Sigmoid colon (tissue), 7 donors: ENCODE data around the gene MAST4. TPM values are rescaled to one million over a fixed set of nuclear protein-coding genes. Genes with fewer than 3 reads are reported as not detected.
"Not testable (repeated sequence)": the region's sequence is repeated elsewhere in the genome, so short reads cannot be mapped to it uniquely, and the experiment has no call there.

Experiments used
- DNase-seq: peaks from one replicate; pipeline ENCODE4 v3.0.0-alpha.2; 2019
- H3K27ac ChIP-seq, 4 donors: fragments of 200-600 bp; sonication (generic); one replicate each; pipeline ENCODE4 v1.5.1; 2016 to 2019; ENCODE audit warnings: mild to moderate bottlenecking in 1 of 4
- H3K27me3 ChIP-seq, 3 donors: fragments of 200-600 bp; sonication (generic); one replicate each; pipeline ENCODE4 v1.5.1; 2019; ENCODE audit warnings: mild to moderate bottlenecking in 1 of 3
- H3K36me3 ChIP-seq, 4 donors: fragments of 200-600 bp; sonication (generic); one replicate each; pipeline ENCODE4 v1.5.1; 2016 to 2019
- H3K4me1 ChIP-seq, 4 donors: fragments of 200-600 bp; sonication (generic); one replicate each; pipeline ENCODE4 v1.5.1; 2017 to 2019
- H3K4me3 ChIP-seq, 4 donors: fragments of 200-600 bp; sonication (generic); one replicate each; pipeline ENCODE4 v1.5.1; 2017 to 2019; ENCODE audit warnings: mild to moderate bottlenecking in 2 of 4, moderate library complexity in 1 of 4
- H3K9me3 ChIP-seq, 4 donors: fragments of 200-600 bp in 3 of 4; sonication (generic) in 3 of 4; one replicate each; pipeline versions ENCODE4 v1.5.1 to v1.6.1; 2013 to 2019
- EP300 ChIP-seq, 4 donors: sonication (generic); formaldehyde crosslinking; IDR thresholded peaks; one replicate each; pipeline ENCODE4 v1.6.1; 2017; ENCODE audit warnings: antibody characterized with exemption in 4 of 4
- POLR2A ChIP-seq, 2 donors: fragments of 450-650 bp; IDR thresholded peaks; one replicate each; pipeline ENCODE4 v1.6.1; 2016; ENCODE audit warnings: antibody characterized with exemption in 2 of 2, mild to moderate bottlenecking in 2 of 2, moderate library complexity in 2 of 2
- POLR2AphosphoS5 ChIP-seq, 4 donors: sonication (generic); formaldehyde crosslinking; IDR thresholded peaks; one replicate each; pipeline ENCODE4 v1.6.1; 2017; ENCODE audit warnings: antibody characterized with exemption in 4 of 4
- WGBS, 2 donors: extraction: QIAGEN DNeasy Blood & Tissue Kit; methylation state at CpG; one replicate each; pipeline ENCODE4 v1.1.7; 2013; 5-methylcytosine and 5-hydroxymethylcytosine counted together
- intact Hi-C: fragments of 100-400 bp; cut with DNase I; formaldehyde crosslinking; loops from one replicate; pipeline ENCODE4 v1.15.1; 2023
- polyA plus RNA-seq, 3 donors: library from polyadenylated mRNA; stranded (reverse); fragments of 200-250 nt; gene quantifications; one replicate each; pipeline ENCODE4 v1.2.3, GENCODE V29; 2013
- total RNA-seq, 4 donors: library from RNA; depleted of rRNA; stranded (reverse); fragments of >200 nt; gene quantifications; one replicate each; pipeline ENCODE4 v1.1.0, GENCODE V29; 2016
- TF ChIP-seq, protein P1 (sequence below), 4 experiments: fragments of 450-650 bp in 3 of 4; fragments of 200-600 bp in 1 of 4; IDR thresholded peaks; one replicate each; pipeline ENCODE4 v1.5.1; 2016 to 2019; ENCODE audit warnings: antibody characterized with exemption in 4 of 4, mild to moderate bottlenecking in 3 of 4, moderate library complexity in 2 of 4
- donor health status: healthy with polysubstance abuse.
- donor health status: Bipolar disorder and iron deficiency.
- donor health status: healthy.

The MAST4 gene
- total and polyA plus RNA-seq, 7 donors: 1.6 to 30.7 (median 15.7) TPM

DNA sequence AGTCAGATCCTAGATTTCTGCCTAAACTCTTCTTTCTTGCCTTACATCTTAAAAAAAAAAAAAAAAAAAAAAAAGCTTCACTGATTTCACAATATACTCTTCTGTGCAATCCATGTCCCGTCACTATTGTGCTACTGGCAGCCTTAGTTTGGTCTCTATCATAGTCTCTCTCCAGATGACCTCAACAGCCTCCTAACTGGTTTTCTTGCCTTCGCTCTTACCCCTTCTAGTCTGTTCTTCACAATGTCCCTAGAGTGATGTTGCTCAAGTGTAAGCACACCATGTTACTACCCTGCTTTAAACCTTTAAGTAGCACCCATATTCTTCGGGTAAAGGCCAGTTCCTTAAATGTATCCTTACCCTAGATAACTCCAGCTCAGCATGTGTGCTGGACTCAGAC lies 574.6 kb downstream of the MAST4 start:
- no peak for TF ChIP-seq EP300 (IDR thresholded peaks at IDR 0.05)
- TF ChIP-seq, protein P1, sequence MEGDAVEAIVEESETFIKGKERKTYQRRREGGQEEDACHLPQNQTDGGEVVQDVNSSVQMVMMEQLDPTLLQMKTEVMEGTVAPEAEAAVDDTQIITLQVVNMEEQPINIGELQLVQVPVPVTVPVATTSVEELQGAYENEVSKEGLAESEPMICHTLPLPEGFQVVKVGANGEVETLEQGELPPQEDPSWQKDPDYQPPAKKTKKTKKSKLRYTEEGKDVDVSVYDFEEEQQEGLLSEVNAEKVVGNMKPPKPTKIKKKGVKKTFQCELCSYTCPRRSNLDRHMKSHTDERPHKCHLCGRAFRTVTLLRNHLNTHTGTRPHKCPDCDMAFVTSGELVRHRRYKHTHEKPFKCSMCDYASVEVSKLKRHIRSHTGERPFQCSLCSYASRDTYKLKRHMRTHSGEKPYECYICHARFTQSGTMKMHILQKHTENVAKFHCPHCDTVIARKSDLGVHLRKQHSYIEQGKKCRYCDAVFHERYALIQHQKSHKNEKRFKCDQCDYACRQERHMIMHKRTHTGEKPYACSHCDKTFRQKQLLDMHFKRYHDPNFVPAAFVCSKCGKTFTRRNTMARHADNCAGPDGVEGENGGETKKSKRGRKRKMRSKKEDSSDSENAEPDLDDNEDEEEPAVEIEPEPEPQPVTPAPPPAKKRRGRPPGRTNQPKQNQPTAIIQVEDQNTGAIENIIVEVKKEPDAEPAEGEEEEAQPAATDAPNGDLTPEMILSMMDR (IDR thresholded peaks at IDR 0.05): no peak
- no peak for TF ChIP-seq POLR2A (IDR thresholded peaks at IDR 0.05)
- TF ChIP-seq POLR2AphosphoS5 (IDR thresholded peaks at IDR 0.05): no peak
- 89 to 92% methylated on average over 3 of the region's 3 CpGs for WGBS, 2 donors
- H3K4me1 ChIP-seq: peaks cover 0 to 11% (median 10%) of the 10 kb centered on the region in 4 donors
- no peaks in the 10 kb centered on the region for H3K9me3 ChIP-seq
- no peak overlapping the region for H3K4me3 ChIP-seq
- no peaks in the 10 kb centered on the region for H3K27me3 ChIP-seq
- H3K36me3 ChIP-seq: peaks cover 0 to under 1% (median 0%) of the 10 kb centered on the region in 4 donors
- no peak for DNase-seq
- intact Hi-C loops: no loop called here
- H3K27ac ChIP-seq: no peak overlapping the region

DNA sequence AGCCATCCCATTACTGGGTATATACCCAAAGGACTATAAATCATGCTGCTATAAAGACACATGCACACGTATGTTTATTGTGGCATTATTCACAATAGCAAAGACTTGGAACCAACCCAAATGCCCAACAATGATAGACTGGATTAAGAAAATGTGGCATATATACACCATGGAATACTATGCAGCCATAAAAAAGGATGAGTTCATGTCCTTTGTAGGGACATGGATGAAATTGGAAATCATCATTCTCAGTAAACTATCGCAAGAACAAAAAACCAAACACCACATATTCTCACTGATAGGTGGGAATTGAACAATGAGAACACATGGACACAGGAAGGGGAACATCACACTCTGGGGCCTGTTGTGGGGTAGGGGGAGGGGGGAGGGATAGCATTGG lies 577.2 kb downstream of the MAST4 start:
- DNase-seq, H3K27ac ChIP-seq, H3K4me1 ChIP-seq, H3K4me3 ChIP-seq, H3K9me3 ChIP-seq, H3K27me3 ChIP-seq, intact Hi-C loops, H3K36me3 ChIP-seq: not testable (repeated sequence)
- WGBS, 2 donors: 100% methylated on average over 1 of the region's 2 CpGs; no CpG with 5 or more reads in 1 of the 2 donors

DNA sequence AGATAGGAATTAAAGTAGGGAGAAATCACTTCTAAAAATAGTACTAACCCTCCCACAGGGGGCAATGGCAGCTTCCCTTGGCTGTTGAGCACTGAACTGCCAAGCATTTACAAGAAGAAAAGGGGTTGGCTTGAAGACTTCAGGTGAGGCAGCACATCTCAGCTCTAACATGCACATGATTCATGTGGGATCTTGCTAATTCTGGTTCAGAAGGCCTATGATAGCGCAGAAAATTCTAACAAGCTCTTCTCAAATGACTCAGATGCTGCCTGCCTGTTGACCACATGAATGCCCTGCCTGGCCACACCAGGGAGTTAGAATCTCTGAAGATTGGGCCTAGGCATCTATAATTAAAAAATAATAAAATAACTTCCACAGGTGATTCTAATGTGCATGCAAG lies 577.8 kb downstream of the MAST4 start:
- no peaks in the 10 kb centered on the region for H3K4me1 ChIP-seq
- no peak for DNase-seq
- H3K27ac ChIP-seq: no peak overlapping the region
- 95 to 97% methylated on average over 1 of the region's 1 CpG for WGBS, 2 donors
- H3K36me3 ChIP-seq: no peaks in the 10 kb centered on the region
- no peak overlapping the region for H3K4me3 ChIP-seq
- H3K27me3 ChIP-seq: no peaks in the 10 kb centered on the region
- peaks cover 0 to 3% (median 0%) of the 10 kb centered on the region in 4 donors for H3K9me3 ChIP-seq
- TF ChIP-seq EP300 (IDR thresholded peaks at IDR 0.05) (no peak), POLR2A (IDR thresholded peaks at IDR 0.05) (no peak), POLR2AphosphoS5 (IDR thresholded peaks at IDR 0.05) (no peak)
- TF ChIP-seq, protein P1 (IDR thresholded peaks at IDR 0.05): no peak
- intact Hi-C loops: no loop called here

DNA sequence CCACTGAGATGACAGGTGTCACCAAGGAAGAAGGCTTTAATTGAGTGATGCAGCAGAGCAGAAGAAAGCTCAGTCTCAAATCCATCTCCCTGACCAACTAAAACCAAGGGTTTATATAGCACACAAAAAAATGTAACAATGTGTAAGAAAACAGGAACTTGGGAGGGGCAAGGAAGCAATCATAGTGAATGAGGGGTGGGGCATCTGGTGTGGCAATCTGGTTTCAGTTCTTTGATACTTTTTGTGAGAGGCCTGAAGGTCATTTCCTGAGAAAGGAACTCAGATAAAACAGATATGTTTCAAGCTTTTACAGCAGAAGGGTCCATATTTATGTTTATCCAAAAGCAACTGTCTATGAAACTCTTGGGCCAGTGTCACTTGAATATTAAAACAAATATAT lies 580.7 kb downstream of the MAST4 start:
- Histone ChIP-seq H3K27me3 (no peaks in the 10 kb centered on the region), H3K9me3 (peaks cover 0 to 3% (median 0%) of the 10 kb centered on the region in 4 donors), H3K27ac (no peak overlapping the region), H3K4me3 (no peak overlapping the region), H3K36me3 (no peaks in the 10 kb centered on the region), H3K4me1 (no peaks in the 10 kb centered on the region)
- TF ChIP-seq EP300 (IDR thresholded peaks at IDR 0.05) (no peak), POLR2AphosphoS5 (IDR thresholded peaks at IDR 0.05) (no peak), POLR2A (IDR thresholded peaks at IDR 0.05) (no peak)
- TF ChIP-seq, protein P1 (IDR thresholded peaks at IDR 0.05): no peak
- intact Hi-C loops: no loop called here
- DNase-seq: no peak

DNA sequence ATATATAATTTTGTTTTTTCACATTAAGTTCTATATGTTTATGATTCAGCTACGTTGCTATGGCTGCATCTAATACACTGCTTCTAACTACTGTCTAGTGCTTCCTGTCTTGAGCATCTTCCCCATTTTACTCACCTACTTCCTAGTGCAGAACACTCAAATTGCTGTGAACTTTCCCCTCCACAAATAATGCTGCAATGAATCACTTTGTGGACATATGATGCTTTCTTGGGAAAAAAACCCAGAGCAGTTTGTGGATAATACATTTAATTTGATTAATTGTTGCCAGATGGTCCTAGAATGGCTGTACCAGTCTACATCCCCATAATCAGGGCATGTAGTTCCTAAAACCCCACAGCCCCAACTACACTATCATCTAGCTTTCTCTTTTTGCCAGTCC lies 581.9 kb downstream of the MAST4 start:
- Histone ChIP-seq H3K27me3 (no peaks in the 10 kb centered on the region), H3K4me3 (no peak overlapping the region), H3K27ac (no peak overlapping the region), H3K9me3 (peaks cover 0 to 3% (median 0%) of the 10 kb centered on the region in 4 donors), H3K4me1 (peaks cover 0 to 5% (median 0%) of the 10 kb centered on the region in 4 donors), H3K36me3 (no peaks in the 10 kb centered on the region)
- 75 to 77% methylated on average over 1 of the region's 1 CpG for WGBS, 2 donors
- intact Hi-C loops: no loop called here
- no peak for DNase-seq
- TF ChIP-seq, protein P1 (IDR thresholded peaks at IDR 0.05): no peak
- no peak for TF ChIP-seq POLR2A (IDR thresholded peaks at IDR 0.05)
